Hindlimb muscle (tissue), 1 donor: ENCODE measurements around the gene FGF2. TPM values are rescaled to one million over a fixed set of nuclear protein-coding genes. Genes with fewer than 3 reads are reported as not detected.
"Not testable (repeated sequence)": the region's sequence is repeated elsewhere in the genome, so short reads cannot be mapped to it uniquely, and the experiment has no call there.

Experiments used
- DNase-seq: peaks from one replicate; pipeline ENCODE4 v3.0.0-alpha.2; 2013
- polyA plus RNA-seq: library from polyadenylated mRNA; unstranded; fragments of 120-200 nt; gene quantifications from one replicate; pipeline ENCODE4 v1.2.1, GENCODE V29; 2013; ENCODE audit not compliant: insufficient read length

The FGF2 gene
- 5.9 TPM for polyA plus RNA-seq

GRCh38 chr4:122826553-122827257, at the start of gene FGF2:
FGF2 (plus strand) TSS chr4:122826831; CDS start chr4:122827175, 344 bp downstream.
- peak; percentile 90 for DNase-seq

GRCh38 chr4:122776916-122777315, 49.7 kb upstream of the FGF2 start:
- DNase-seq = no peak

GRCh38 chr4:122777846-122778673, 48.6 kb upstream of the FGF2 start:
- DNase-seq = no peak

DNA sequence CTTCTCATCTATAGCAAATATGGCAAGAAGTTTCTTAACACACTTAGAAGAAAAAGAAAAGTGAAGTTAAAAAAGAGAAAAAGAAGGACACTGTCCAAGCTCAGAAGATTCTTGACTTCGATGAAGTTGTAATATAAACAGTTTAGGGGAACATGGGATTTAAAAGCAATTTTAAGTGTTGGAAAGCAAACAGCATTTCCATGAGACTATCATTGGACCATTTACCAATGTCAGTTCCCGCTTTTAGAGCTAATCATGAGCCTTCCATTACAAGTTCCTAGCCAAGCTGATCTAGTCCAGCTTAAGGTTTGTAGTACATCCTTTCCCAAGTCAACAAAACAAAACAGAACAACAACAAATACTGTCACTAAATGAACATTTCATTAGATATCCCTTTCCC, 45.1 kb upstream of the FGF2 start:
- DNase-seq = peak; percentile 35

- DNase-seq = no peak
These were observed 43.1 kb upstream of the FGF2 start for GRCh38 chr4:122783301-122784215.

DNA sequence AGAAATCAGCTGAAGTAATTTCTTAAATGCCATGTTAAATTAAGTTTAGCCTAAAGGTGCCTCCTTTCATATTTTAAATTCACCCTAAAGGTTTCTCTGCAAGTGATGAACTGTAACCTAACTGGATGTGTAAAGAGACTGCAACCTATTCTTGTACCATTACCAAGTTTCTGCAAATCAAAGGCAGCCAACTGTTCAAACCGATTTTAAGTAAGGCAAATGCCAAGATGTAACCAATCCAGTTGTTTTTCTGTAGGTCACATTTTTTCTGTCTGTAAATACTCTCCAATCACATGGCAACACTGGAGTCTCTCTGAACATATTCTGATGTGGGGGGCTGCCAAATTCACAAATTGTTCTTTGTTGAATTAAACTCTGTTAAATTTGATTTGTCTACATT, 42.4 kb upstream of the FGF2 start:
- no peak for DNase-seq

DNA sequence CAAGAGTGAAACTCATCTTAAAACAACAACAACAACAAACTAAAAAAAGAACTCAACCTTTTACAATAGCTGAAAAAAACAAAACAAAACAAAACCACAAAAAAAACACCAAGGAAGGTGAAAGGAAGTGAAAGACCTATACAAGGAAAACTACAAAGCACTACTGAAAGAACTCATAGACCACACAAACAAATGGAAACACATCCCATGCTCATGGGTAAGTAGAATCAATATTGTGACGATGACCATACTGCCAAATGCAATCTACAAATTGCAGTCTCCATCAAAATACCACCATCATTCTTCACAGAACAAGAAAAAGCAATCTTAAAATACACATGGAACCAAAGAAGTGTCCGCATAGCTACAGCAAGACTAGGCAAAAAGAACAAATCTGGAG, 41.5 kb upstream of the FGF2 start:
- no peak for DNase-seq

- DNase-seq = not testable (repeated sequence)
These were observed 40.3 kb upstream of the FGF2 start for GRCh38 chr4:122786296-122786695.

DNA sequence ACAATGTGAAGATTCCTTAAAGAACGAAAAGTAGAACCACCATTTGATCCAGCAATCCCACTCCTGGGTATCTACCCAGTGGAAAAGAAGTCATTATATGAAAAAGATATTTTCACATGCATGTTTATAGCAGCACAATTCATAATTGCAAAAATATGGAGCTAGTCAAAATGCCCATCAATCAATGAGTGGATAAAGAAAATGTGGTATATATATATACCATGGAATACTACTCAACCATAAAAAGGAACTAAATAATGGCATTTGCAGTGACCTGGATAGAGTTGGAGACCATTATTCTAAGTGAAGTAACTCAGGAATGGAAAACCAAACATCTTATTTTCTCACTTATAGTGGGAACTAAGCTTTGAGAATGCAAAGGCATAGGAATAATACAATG, 39.7 kb upstream of the FGF2 start:
- DNase-seq = not testable (repeated sequence)

- DNase-seq = no peak
These were observed 38.7 kb upstream of the FGF2 start for GRCh38 chr4:122787940-122788339.

DNA sequence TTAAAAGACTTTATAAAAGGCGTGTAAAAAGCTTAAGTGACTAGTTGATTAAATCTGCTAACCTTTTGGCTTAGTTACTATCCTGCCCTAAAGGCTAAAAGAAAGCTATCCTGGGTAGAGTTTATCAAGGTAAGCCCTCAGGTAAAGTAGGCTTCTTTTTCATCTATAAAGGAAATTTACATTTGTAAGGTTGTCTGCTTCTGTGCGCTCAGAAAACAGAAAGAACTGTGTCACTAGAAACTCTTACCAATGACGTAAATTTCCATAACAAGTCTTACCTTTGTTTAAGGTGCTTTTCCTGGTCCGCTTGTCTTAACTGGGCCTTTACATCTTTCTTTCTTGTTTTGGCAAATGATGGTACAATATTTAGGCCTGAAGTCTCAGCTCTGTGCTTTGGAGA, 37.7 kb upstream of the FGF2 start:
- DNase-seq = no peak

GRCh38 chr4:122793811-122794210, 32.8 kb upstream of the FGF2 start:
- no peak for DNase-seq

GRCh38 chr4:122796801-122797404, 29.7 kb upstream of the FGF2 start:
- no peak for DNase-seq

DNA sequence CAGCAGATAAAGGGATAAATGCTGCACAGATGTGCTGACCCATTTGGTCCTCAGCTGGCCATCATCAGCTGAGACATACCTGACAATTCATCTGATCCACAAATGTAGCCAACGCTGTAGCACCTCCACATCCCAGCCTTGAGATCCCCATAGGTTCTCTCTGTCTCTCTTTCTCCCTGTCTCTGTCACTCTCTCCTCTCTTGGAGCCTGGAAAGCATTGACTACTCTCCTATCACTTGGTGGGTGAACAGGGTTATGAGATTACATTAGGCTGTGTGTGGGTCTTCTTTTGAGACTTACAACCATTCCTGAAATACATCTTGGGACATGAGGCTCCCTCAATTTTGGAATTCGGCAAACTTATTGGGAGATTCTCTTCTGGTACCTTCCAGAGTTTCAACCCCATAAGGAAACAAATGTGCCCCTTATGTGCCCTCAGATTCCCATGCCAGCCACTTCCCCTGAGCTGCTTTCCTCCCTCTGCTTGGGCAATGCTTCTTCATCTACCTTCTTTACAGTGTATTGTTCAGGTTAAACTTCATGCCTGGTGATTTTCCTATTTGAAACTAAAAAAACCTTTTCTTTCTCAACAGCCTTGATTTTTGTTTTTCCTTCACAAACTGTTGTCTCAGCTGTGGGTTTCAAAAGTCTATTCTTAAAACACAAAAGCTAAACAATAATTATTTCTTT, 29.1 kb upstream of the FGF2 start:
- no peak for DNase-seq

GRCh38 chr4:122798101-122798500, 28.5 kb upstream of the FGF2 start:
- peak; percentile 72 for DNase-seq

DNA sequence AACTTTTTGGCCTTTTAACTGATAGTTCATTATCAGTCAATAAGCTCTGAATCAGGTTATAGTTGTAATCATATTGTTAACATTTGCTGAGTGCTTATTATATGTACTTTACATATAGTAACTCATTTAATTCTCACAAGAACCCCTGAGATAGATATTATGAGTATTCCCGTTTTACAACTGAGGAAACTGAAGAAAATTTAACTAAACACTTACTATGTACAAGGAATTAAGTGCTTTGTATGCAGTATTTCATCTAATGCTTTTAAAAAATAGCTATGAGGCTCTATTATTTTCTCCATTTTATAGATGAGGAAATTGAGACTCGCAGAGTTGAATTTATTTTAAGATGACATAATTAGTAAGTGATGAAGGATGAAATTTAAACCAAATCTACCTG, 27.7 kb upstream of the FGF2 start:
- no peak for DNase-seq

- DNase-seq = no peak
These were observed 22.8 kb upstream of the FGF2 start for GRCh38 chr4:122803788-122804208.

GRCh38 chr4:122806981-122807679, 19.5 kb upstream of the FGF2 start:
- DNase-seq = no peak

DNA sequence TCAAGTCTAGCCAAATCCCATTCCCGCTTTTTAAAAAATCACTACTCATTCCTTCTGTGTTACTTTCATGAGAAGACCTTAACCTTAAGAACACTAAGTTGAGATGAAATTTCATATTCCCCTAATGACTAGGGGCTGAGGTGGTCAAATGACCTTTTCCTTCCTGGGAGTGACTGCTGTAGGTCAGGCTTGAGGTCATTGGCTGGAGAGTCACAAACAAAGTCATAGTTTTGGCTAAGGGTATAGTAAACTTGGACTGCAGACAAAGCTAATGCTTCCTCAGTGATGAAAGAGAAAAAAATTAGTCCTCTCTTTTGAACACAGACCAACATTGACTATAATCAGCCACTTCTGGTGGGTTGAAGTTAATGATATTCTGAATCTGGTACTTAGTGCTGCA, 16.0 kb upstream of the FGF2 start:
- DNase-seq = no peak

DNA sequence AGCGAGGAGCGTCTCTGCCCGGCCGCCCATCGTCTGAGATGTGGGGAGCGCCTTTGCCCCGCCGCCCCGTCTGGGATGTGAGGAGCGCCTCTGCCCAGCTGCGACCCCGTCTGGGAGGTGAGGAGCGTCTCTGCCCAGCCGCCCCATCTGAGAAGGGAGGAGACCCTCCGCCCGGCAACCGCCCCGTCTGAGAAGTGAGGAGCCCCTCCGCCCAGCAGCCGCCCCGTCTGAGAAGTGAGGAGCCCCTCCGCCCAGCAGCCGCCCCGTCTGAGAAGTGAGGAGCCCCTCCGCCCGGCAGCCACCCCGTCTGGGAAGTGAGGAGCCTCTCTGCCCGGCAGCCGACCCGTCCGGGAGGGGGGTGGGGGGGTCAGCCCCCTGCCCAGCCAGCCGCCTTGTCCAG, 14.8 kb upstream of the FGF2 start:
- not testable (repeated sequence) for DNase-seq

GRCh38 chr4:122812823-122813222, 13.8 kb upstream of the FGF2 start:
- DNase-seq = not testable (repeated sequence)
